Activated T-cell treated with anti-CD3 and anti-CD28 coated beads, Interleukin-2, amount 50 U/mL, for 48 hours (primary cell): ENCODE measurements around the gene ACE.

Source experiments
- DNase-seq, 2 experiments: peaks; one replicate each; pipeline ENCODE4 v3.0.0-alpha.2; 2020

ACE gene

DNA sequence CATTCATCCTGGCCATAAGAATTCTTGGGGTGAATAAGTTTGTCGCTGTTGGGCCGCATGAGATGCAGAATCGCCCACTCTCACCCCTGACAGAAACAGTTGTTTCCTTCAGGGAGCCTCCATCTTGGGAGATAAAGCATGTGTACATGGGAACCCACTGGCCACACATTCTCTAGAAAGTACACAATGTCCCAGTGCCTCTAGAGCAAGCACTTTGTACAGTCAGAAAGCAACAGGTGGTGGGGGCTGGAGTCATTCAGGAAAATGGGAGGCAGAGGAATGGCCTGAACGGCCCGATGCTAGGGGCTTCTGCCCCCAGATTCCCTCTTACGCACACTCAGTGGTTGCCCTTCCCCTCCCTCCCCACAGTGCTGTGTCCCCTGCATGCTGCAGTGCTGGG is 16.1 kb downstream of the ACE start:
- DNase-seq = no peak

DNA sequence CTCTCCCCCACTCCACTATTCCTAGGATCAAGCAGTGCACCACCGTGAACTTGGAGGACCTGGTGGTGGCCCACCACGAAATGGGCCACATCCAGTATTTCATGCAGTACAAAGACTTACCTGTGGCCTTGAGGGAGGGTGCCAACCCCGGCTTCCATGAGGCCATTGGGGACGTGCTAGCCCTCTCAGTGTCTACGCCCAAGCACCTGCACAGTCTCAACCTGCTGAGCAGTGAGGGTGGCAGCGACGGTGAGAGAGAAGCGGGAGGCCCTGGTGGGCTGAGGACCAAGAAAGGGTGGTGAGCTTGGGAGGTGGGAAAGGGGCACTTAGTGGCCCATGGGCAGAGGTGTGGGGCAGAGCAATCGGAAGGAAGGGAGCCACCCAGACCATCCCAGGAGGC is 16.6 kb downstream of the ACE start:
- DNase-seq = no peak

DNA sequence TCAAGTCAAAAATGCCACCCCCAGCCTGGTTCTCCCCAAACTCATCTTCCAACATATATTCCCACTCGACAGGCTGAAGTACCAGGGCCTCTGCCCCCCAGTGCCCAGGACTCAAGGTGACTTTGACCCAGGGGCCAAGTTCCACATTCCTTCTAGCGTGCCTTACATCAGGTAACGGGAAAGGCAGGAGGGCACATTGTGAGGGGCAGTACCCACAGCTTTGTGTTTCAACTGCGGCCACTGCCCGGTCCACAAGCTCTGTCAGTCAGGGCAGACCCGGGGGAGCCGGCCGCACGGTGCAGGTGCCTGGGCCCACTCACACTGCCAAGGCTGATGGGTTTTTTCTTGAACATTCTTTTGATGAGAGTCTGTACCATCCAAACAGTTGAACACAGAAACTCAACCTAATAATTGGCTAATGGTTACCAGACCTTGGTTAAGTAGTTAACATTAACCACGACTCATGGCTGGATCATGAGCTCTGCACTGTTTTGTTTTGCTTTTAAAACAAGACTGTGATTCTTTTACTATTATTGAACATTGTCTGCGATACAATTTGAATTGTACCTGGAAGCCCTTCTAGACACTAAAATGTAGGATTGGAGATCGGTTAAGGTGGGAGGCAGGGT is 17.6 kb downstream of the ACE start:
- no peak for DNase-seq

DNA sequence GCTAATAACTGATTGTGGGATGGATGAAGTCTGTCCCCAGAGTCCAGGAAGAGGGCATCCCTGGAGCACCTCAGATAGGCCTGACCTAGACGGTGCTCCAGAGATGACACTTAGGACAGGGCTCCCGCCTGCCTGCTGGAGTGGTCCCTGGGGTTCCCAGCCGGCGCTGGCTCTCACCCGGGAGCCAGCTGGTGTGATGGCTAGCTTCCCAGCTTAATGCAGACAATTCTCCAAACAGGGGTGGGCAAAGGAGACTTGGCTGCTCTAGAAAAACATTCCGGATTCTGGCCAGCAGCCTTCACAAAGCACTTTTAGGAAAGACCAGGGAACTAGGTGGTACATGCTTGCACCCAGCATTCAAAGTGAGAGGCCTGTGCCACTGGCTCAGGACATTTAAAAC is 18.6 kb downstream of the ACE start:
- DNase-seq = no peak

DNA sequence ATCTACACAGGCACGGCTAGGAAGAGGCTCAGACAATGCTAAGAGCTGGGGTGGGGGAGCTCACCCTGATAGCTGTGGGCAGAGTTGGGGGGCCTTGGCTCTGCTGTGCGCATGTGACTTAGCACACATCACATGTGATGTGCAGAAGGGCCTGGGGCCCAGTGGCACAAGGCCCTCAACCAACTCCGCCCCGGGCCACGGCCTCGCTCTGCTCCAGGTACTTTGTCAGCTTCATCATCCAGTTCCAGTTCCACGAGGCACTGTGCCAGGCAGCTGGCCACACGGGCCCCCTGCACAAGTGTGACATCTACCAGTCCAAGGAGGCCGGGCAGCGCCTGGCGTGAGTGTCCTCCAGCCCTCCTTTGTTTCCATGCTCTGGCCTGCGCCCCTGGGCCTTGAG is 19.3 kb downstream of the ACE start:
- DNase-seq = no peak

DNA sequence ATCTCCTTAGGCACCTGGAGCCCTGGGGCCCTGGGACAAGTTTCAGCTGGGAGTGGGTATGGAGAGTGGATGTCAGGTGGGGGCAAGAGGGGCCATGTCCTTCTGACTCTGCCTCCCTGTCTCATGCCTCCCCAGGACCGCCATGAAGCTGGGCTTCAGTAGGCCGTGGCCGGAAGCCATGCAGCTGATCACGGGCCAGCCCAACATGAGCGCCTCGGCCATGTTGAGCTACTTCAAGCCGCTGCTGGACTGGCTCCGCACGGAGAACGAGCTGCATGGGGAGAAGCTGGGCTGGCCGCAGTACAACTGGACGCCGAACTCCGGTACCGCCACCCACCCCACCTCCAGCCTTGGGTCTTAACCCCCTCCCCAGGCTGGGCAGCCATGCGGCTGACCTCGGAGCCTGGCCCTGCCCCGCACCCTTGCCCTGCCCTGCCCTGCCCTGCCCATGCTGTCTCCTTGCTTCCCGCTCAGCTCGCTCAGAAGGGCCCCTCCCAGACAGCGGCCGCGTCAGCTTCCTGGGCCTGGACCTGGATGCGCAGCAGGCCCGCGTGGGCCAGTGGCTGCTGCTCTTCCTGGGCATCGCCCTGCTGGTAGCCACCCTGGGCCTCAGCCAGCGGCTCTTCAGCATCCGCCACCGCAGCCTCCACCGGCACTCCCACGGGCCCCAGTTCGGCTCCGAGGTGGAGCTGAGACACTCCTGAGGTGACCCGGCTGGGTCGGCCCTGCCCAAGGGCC is 20.0 kb downstream of the ACE start:
- DNase-seq = no peak

DNA sequence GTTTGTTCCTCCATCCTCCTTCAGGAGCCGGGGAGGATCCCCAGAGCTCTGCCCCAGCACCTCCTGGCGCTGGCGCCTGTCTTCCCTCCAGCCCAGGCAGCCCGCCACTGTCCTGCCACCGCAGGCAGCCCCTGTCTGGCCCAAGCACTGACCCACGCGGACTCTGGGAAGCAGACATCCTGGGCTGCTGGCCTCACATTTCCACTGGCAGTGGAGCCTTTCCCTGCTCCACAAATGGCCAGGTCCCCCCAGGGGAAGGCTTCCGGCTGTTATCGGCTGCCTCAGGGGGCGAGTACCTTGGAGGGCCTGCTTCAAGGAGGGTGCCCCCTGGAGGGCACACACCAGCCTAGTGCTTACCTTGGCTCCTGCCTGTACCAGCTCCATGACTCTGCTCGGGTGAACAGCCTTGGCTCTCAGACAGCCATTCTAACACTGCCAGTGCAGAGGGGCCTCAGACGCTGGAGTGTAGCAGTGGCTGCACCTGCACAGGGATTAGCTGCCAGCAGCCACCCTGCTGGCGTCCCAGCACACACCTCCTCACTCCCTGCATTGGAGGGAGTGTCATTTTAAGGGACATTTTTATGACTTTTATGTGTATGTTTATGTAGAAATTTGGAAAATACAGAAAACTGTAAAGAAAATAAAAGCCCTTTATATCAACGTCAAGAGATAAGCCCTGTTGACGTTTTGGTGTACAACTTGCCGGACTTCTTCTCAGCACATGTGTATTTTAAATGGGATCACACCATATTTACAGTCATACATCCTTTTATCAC is 21.0 kb downstream of the ACE start:
- DNase-seq = no peak

DNA sequence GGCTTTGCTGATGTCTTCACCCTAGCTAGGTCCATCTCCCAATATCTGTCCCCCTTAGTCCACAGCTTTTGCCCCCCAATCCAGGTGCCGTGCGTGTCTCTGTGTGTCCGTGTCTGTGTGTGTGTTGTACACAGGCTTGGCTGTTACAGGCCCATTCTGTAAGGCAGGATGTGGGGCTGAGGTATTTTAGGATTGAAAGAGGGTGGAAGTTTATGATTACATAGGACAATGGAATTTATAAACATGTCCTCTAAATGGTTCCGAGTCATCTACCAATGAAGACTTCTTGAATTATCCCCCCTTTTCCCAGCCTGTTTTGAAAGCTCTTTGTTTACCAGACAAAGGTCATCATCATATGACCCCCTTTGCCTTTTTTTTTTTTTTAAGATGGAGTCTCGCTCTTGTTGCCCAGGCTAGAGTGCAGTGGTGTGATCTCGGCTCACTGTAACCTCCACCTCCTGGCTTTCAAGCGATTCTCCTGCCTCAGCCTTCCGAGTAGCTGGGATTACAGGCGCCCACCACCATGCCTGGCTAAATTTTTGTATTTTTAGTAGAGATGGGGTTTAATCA is 21.9 kb downstream of the ACE start:
- DNase-seq = no peak

DNA sequence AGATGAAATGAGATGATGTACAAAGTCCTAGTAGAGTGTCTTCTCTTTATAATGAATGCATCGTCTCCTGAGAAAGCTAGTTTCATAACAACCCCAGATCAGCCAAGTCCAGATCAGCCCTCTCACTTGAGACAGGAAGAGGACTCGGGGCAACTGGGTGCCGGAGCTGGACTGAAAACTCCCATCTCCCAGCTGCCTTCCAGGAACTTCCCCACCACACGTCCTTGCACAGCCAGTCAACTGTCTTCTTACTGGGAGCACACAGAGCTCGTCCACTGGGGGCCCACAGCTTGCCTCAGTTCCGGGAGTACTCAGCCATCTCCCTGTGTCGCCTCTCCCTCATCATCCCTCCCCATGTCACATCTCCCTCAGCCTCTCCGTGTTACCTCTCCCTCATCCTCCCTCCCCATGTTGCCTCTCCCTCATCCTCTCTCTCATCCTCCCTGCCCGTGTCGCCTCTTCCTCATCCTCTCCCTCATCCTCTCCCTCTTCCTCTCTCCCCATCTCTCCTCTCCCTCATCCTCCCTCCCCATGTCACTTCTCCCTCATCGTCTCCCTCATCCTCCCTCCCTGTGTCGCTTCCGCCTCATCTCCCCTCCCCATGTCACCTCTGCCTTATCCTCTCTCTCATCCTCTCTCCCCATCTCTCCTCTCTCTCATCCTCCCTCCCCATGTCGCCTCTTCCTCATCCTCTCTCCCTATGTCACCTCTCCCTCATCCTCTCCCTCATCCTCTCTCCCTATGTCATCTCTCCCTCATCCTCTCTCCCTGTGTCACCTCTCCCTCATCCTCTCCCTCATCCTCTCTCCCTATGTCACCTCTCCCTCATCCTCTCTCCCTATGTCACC is 23.9 kb downstream of the ACE start:
- no peak for DNase-seq

DNA sequence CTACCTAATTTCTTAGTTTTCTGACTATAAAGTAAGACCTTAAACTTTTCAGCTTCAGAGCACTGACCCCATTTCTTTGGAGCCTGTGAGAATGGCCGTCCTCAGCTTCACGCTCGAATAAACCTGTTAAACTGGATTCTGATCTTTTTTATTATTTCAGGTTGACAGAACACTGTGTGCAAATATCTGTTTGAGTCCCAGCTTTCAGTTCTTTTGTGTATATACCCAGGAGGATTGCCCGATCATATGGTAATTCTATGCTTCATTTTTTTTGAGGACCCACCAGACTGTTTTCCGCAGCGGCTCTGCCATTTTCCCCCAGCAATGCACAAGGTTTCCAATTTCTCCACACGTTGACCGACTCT is 26.5 kb downstream of the ACE start:
- DNase-seq = no peak

DNA sequence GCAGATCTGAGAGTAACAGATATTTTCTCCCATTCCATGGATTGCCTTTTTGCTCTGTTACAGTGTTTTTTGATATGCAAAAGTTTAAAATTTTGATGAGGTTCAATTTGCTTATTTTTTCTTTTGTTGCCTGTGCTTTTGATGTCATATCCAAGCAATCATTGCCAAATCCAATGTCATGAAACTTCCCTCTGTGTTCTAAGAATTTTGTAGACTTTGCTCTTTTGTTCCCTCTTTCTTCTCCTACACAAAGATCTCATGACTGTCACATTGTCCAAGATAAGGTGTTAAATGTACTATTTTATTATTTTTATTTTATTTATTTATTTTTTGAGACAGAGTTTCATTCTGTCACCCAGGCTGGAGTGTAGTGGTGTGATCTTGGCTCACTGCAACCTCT is 27.4 kb downstream of the ACE start:
- DNase-seq = no peak

DNA sequence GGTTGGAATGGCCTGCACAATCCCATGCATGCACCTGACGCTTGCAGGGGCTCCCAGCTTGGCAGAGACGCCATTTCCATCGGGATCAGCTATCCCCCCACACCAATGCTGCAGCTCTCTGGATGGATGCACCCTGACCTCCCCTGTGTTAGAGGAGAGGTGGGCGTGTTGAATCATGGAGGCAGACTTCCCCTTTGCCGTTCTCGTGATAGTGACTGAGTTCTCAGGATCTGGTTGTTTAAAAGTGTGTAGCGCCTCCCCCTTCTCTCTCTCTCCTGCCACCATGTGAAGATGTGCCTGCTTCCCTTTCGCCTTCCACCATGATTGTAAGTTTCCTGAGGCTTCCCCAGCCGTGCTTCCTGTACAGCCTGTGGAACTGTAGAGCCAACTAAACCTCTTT is 28.5 kb downstream of the ACE start:
- no peak for DNase-seq

DNA sequence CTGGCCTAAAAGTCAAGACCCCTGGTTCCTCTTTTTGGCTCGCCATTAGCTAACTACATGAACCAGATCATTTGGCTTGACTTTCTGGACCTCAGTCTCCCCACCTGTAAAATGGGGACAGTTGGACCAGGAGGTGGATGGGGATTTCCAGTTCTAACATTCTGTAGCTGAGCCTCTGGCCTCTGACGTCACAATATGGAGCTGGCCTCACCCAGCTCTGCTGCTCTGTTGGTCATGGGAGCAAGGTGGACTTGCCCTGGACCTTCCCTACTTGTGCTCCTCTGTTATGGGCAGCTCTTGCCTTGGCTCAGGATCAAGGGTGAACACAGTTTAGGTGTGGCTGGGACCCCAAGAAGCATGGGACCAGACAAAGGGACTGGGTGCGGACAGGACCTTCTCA is 29.8 kb downstream of the ACE start:
- no peak for DNase-seq

DNA sequence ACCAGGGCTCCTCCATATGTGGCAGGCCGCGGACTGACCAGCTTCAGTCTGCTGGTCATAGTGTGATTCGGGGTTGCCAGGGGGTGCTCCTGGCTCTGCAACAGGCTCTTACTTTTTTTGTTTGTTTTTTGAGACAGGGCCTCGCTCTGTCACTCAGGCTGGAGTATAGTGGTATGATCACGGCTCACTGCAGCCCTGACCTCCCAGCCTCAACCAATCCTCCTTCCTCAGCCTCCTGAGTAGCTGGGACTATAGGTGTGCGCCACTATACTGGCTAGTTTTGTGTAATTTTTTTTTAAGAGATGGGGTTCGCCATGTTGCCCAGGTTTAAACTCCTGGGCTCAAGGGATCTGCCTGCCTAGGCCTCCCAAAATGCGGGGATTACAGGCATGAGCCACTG is 34.5 kb downstream of the ACE start:
- DNase-seq = no peak

DNA sequence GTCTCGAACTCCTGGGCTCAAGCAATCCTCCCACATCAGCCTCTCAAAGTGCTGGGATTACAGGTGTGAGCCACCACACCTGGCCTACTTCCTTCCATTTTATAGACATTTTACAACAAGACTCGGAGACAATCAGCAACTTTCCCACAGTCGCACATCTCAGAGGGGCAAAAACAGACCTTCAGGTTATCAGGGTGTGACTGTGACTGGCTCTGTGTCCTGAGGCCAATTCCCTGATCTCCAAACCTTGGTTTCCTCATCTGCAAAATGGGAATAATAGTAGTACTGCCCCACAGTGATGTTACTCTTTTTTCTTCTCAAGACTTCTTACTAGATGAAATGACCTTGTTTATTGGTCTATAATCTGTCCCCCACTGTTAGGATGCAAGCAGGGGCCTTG is 35.5 kb downstream of the ACE start:
- no peak for DNase-seq

DNA sequence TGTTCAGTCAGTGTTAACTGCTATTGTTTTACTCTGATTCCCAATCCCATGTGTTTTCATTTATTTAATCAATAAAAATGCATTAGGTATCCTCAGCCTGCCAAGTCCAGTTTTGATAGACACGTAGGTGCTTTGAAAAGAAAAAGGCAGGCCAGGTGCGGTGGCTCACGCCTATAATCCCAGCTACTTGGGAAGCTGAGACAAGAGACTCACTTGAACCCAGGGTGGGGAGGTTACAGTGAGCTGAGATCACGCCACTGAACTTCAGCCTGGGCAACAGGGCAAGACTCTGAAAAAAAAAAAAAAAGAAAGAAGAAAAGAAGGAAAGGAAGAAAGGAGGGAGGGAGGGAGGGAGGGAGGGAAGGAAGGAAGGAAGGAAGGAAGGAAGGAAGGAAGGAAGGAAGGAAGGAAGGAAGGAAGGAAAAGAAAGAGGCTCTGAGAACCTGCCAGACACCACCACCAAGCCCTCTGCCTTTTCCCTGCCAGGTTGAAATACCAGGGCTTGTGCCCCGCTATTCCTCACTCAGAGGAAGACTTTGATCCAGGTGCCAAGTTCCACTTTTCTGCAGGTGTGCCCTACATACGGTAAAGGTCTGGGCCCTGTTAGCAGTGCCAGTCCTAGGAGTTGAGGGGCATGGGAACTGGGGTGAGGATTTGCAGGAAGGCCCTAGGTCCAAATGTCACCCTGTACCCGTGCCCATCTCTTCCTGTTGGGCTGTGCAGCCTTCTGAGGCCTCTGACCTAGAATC is 36.2 kb downstream of the ACE start:
- no peak for DNase-seq

DNA sequence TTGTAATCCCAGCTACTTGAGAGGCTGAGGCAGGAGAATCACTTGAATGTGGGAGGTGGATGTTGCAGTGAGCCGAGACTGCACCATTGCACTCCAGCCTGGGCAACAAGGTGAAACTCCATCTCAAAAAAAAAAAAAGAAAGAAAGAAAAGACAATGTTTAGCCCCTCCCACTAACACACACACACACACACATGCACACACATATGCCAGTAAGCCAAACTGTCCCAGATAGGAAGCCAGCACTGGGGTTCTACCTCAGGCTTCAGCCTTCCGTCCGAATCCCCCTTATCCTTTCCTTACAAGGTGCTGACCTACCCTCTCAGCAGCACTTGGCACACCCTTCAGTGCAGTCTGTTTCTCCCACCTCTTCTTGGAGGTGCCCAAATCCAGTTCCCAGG is 37.6 kb downstream of the ACE start:
- DNase-seq = no peak

DNA sequence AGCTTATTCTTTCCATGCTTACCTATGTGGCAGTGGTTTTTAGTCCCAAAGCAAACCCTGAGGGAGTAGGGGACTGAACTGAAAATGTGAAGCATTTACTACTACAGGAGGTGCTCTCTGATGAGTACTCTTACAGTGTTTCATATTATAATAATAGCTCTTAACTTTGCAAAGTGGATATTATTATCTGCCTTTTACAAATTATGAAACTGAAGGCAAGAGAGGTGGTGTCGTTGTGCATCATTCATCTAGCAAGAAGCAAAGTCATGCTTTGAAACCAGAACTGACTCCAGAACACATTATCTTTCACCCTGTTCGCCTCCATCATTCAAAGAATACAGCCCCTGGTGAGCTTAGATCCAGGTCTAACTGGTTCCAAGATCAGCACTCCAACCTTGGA is 38.1 kb downstream of the ACE start:
- DNase-seq = no peak

DNA sequence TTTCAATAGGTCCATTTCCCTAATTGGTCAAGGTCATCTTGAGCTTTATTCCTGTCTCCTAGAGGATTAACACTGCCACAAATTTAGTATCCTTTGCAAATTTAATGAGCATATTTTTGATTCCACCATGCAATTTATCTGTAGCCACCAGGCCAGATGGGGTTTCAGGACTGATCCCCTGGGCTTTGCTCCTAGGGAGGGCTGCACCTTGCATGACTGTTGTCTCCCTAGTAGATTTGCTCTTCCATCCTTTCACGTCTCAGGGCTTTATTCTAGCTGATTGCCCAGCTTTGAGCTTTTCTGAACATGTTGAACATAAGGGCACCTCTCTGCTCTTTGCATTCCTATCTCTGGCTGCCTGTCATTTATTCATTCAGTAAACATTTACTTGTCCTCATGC is 38.6 kb downstream of the ACE start:
- DNase-seq = no peak

DNA sequence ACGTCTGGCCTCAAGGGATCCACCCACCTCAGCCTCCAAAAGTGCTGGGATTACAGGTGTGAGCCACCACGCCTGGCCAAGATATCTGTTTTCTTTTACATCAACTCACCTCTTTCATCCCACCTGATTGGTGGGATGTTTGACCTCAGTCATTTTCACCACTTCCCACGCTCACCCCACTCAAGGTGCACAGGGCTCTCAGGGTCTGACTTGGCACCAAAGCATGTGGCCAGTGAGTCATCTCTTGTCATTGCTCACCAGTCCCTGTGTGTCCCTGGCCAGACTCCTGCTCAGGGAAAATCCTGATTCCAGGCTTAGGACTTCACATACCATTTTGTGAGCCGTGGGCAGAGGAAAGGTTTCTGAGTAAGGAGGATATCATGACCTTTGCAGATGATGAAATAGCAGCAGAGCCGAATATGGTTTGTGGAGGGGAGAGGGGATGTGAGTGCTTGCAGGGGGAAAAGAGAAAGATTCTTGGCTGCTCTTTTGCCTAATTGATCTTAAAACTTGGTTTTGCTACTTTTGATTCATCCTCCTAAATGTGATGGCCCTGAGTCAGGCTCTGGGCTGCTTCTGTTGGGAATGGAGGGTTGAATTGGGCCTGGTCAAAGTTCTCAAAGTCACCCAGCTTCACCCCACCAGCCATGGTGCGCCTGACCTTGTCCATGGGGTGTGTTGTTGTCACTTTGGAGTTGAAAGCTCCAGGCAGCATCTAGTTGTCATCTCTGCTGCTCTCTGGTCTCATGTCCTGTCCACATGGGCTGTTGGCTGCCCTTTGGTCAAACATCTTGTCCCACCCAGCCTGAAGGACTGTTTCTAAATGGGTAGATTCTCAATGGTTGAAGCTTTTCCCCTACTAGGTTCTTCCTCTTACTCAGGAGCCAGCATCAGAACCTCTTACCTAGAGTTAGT is 40.3 kb downstream of the ACE start:
- peak; percentile 70 to 71 for DNase-seq
